Measurements from ENCODE around the gene TMEM9.
A peak's percentile ranks its signal among the peaks of the same experiment; 100 is the strongest.

Gene TMEM9

DNA sequence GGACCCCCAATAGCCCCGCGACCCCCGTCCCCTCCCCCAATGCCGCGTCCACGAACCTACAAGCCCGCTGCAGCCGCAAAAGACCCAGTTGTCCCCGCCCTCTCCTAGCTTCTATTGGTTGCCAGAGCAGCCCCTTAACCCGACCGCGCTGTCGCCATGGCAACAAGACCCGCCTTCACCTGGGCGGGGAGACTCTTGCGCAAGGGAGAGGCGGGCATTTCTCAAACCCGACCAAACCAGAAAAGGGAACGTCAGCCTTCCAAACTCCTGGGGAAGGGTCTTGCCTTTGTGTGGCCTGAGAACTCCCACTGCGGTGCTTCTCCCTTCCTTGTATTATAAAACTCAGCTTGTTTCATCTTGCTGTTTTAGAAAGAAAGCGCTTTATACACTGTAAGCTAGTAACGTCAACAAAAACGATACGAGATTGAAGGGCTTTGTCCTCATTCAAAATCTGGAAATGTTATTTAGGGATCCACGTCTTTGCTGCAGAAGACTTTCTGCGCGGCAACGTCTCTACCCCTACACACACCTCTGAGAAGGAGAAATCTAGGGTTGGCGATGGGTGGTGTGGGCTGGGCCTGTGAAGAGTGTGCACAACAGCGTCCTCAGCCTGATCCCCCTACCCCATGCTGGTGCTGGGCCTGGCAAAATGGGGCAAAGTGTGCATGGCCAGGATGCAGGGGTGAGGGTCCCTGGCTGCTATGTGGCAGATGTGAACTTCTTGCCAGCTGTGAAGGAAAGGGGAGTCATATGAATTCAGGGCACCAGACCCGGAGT, at the start of gene TMEM9:
TMEM9 (minus strand) TSS at position 86 of the 777 bp plus-strand sequence. CDS start 551 bp downstream, outside the sequence.
- peak; percentile 96 to 97 for DNase-seq

DNA sequence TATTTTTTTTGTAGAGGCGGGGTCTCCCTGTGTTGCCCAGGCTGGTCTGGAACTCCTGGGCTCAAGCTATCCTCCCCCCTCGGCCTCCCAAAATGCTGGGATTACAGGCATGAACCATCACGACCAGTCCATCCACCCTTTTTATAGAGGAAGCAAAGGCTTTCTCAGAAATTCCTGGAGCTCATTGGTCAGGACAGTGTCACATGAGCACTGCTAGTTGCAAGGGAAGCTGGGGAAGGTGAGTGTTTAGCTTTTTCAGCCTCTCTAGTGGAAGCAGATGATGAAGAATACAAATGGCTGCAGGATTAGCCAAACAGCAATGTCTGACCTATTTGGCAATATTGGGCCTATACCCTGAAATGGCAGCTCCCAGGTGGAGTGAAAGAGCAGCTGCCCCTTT, 44.3 kb upstream of the TMEM9 start:
- no peak for DNase-seq

DNA sequence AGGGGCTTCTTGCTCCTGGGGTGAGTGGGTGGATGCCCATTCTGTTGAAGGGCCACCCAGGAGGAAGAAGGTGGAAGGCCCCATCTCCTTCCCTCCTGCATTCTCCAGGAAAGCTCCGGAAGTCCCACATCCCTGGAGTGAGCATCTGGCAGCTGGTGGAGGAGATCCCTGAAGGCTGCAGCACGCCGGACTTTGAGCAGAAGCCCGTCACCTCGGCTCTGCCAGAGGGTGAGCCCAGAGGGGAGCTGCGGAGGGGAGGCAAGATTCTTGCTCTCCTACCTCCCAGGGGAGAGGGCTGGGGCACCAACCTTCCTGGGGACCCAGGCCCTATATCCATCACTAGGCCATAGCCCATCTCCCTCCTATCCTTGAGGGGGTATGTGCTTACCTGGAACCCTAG, 39.8 kb upstream of the TMEM9 start:
- DNase-seq: no peak

DNA sequence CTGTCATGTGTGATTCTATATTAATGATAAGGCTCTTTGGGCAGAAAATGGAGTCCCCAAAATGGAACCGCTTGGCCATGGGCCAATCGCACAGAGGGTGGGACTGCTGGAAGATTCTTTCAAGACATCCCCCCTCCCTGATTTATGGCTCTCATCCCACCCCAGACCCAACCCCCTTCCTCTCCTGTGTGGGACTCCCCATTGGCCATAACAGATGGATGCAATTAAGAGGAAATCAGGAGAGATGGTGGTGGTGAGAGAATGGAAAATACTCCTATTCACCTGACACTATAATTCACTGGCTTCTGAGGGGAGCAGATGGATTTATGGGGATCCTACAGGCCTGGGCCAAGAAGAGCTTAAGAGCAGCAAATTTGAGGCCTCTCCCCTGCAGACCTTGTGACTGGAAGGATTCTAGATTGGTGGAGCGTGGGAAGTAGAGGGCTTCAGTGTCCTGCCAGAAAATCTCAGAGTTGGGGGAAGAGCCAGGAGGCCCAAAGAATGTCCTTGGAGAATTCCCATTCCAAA, 38.1 kb upstream of the TMEM9 start:
- DNase-seq: no peak

DNA sequence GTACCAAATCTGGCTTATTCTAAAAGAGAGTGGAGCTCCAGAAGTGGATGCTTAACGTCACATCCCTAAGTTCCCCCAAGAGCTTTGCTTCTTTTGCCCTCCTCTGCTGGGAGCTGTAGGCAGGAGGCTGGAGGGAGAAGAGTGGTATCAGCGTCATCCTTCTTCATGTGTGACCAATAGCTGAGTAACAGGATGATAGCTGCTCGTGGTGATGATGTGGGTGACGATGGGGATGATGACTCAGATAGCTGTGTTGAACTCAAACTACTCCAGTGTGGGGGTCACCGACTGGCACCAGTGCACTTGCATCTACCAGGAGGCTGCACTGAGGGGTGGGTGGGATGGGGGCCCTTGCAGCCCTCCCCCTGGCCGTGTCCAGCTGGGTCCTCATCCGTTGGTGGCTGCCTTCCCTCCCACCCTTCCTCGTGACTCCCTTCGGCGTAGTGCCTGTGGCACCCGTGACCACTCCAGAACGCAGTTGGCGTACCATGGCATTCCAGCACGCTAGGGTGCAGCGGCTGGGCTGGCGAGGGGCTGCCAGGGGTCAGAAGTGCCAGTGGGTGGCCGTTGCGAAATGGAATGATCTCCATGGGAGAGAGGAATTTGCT, 37.5 kb upstream of the TMEM9 start:
- no peak for DNase-seq

DNA sequence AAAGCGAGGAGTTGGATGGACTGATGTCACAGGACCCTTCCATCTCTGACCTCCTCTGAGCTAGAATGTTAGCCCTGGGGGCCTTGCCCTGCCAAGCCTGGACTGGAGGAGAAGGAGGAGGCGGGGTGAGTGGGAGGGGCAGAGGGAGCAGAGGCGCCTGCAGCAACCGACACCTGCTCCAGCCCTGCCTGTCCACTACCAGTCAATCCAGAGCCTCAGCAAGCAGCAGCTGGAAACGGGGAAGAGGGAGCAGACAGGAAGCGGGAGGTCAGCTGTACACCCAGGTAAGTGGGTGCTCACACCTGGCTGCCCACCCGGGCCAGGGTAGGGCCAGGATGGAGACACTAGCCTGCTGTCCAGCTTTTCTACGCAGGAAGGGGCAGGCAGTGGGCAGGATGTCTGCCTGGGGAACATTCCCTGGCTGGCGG, 36.4 kb upstream of the TMEM9 start, which contains the start of gene IGFN1:
IGFN1 (plus strand) TSS at position 201 of the 428 bp plus-strand sequence. CDS start 2,470 bp downstream, outside the sequence.
- DNase-seq: no peak

DNA sequence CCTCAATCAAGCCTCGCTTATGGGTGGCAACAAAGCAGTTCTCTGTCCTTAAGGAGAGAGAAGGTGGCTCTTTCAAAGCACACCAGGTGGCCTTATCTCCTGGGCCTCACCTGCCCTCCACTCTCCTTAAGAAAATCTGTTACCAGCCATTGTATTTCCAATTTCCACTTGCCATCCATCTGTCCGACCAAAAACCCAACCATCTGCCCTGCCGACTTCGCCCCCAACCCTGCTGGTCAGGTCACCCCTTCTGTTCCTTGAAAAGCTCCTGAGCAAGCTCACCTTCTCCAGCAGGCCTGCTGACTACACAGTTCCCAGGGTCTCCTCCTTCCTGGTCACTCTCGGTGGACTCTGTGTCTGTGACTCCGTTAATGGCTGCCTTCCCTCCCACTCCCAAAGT, 35.7 kb upstream of the TMEM9 start:
- DNase-seq: no peak

DNA sequence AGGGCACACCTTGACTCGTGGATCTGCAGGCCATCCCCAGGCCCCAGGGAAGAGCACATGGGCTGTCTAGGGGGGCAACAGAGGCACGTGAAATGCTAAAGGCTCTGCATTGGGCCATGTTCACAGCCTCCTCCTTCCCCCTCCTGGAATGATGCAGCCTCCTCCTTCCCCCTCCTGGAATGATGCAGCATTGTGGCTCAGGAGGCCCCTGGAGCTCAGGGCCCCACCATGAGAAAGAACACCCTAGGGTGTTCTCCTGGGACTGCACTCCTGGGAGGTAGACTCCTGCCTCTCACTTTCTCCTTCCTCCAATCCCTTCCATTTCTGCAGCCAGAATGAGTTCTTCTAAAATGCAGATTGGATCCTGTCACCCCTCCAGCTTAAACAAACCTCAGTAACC, 34.8 kb upstream of the TMEM9 start:
- no peak for DNase-seq

DNA sequence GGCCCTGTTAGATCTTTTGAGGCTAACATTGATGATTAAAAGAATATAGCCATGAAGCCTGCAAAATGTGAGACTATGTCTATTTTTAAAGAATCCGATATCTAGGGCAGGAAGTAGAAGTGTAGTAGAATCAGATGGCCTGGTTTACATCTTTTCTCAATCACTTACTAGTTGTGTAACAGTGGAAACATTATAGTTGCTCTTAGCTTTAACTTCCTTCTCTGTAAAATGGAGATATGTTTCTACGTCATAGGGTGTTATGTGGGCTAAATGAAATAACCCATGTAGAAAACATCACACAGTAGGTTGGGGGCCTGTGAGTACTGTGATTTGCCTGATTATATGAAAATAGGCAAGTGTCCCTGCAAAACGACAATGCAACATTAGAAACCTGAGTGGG, 31.9 kb upstream of the TMEM9 start:
- no peak for DNase-seq

DNA sequence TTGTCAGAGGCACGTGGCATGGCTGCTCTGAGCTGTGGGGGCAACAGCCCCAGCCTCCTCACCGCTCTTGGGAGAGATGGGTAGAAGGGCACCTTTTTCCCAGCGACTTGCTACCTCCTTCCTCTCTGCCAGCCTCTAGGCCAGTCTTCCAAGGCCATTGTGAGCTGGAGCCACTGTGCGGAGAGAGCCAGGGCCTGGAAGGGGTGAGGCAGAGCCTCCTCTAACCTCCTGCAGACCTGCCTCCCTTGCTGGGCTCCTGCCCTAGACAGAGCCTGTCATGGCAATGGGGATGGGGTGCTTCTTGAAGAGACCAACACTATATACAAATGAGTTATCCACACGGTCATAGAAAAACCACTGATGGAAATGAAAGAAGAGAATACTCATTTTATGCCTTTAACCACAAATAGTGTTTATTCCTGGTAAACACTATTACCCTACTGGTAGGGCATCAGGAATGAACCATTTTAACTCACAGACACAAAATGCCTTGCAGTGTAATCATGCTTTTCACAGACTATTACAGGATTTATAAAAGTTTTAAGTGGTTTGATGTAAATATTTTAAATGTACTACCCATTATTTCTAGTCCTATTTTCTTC, 31.4 kb upstream of the TMEM9 start:
- DNase-seq: no peak

DNA sequence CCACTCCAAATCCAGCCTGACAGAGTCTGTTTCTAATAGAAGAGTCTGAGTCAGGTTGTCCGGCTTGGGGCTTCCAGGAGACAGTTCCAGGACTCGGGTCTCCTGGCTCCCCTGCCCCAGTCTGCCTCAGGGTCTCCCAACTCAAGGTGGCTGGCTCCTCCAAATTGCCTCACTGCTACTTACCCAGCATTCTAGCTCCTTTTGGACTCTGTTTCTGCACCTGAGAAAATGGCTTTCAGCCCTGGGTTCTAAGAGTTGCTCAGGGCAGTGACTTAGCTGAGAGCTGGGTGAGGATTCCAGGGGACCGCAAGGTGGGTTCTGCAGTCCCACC, 30.8 kb upstream of the TMEM9 start:
- no peak for DNase-seq

DNA sequence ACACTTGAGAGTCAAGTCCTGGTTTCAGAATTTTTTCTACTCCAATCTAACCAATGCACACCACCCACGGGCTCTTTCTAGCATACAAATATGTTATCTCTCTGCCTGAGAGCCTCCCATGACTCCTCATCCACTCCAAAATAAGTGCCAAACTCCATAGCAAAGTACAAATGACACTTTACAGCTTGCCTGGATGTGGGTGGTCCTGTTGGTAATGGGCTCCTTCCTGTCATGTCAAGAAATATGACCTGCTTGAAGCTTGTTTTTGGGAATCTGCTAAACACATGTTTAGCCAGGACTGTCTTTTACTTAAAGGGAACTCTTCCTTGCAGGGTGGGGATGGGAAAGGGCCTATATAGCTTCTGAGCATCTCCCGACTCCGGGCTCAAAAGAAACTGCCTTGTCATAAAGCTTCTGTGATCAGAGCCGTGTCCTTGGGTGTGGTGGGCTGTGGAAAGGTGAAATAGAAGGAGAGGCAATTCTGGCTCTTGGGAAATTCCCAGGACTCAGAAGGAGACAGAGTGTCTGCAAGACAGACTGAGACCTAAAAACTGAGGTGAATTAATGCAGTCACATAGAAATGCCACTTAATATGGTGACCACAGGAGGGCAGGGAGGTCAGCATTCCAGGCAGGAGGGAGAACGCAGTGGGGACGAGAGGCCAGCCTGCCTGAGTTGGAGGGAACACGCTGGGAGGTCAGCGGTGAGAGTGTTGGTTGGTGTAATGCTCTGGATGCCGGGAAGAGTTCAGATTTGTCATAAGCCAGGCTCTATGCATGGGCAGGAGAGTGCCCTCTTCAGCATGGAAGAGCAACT, 30.2 kb upstream of the TMEM9 start:
- DNase-seq: no peak

DNA sequence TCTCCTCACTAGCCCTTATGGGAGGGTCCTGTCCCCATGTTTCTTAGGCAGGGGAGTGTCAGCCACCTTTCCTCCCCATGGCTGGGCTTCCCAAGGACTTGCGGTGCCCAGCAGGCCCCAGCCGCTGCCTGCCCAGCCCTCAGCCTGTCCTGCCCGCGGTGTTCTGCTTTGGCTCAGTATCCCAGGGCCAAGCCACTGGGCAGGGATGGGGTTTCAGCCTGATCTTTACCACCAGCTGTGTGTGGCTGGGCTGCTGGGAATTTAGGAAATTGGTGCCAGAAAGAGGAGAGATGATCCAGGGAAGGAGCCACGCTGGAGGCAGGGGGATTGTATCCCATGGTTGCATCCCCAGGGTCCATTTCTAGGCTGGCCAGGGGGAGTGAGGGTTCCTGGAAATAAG, 29.5 kb upstream of the TMEM9 start:
- no peak for DNase-seq

DNA sequence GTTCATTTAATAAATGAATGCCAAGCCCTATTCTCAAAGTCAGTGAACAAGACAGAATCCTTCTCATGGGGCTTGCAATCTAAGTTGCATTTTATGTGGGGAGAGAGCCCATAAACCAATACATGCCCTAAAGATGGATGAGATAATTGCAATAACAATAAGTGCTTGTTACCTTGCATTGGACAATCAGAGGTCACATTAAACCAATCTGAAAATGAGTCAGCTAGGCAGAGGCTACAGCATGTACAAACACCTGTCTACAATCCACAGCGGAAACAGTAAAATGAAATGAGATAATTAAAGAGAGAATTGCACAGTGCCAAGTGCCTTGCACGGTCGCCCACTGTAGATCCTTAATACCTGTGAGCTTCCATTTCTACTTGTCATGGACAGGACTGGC, 28.9 kb upstream of the TMEM9 start:
- no peak for DNase-seq

DNA sequence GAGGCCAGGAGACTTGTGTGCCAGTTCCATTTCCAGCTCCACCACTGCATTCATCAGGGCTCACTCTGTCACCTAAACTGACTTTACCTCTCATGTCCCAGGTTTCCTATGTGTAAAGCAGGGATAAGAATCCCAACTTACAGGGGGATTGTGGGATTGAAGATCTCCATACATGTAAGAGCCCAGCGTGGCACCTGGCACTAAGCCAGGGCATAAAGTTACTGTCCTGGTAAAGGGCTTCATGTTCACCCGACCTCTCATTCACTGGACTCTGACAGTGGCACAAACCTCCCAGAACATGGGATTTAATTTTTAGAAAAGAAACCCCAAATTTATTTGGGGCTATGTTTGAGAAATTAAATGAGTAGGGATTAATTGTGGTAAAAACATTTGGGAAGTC, 27.5 kb upstream of the TMEM9 start:
- DNase-seq: no peak

DNA sequence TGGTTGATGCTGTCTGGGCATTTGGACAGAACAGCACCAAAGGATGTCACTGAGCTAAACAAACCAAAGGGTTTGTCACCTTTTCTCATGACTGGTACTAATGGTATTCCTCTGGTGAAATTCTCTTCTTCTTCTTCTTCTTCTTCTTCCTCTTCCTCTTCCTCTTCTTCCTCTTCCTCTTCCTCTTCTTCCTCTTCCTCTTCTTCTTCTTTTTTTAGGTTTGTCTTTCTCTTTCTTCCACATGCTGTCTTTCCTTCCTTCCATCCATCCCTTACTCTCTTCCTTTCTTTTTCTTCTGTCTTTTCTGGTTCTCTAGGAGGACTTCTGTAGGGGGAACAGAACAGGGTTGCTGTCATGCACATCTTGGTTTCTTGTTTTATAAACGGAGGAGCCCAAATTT, 27.0 kb upstream of the TMEM9 start:
- no peak for DNase-seq

DNA sequence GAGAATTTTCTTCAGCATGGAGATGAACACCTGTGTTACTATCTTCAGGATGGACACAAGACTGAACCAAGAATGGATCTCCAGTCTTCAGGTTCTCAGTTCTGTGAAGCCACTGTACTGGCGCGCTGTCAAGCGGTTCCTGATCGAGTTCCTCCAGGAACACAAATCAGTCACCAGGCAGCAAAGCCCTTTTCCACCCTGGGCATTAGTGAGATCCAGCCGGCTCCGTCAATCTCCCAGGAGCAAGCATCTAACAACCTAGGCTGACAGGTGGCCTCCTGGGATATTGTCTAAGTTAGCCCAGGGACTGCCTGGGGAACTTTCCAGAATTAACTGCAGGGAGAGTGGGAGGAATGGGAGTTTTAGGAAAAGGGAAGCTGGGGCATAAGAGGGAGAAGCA, 26.6 kb upstream of the TMEM9 start:
- no peak for DNase-seq

DNA sequence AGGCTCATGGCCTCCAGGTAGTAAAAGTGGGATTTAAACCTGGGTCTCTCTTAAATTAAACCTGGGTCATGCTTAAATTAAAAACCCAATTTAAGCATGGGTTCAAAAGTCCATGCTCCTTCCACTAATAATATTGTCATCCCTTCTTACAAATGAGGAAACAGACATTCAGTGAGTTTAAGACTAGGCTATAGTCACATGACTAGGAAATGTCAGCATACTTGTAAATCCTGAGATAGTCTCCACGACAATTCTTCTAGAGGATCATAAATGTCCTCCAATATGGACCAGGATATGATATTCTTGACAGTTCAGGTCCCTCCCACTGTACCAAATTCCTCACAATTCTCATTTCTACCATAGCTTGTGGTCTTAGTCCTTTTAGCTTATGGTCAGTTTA, 25.9 kb upstream of the TMEM9 start:
- no peak for DNase-seq

DNA sequence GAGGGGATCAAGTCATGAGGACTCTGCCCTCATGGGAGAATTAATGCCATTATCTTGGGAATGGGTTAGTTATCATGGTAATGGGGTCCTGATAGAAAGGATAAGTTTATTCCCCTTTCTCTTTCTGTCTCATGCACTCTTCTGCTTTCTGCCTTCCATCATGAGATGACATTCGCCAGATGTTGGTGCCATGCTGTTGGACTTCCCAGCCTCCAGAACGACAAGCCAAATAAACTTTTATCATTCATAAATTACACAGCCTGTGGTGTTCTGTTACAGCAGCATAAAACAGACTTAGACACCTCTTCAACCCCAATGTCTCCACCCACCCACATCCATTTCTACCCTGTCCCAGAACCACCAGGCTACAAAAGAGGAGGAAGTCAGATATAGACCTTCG, 24.4 kb upstream of the TMEM9 start:
- no peak for DNase-seq

DNA sequence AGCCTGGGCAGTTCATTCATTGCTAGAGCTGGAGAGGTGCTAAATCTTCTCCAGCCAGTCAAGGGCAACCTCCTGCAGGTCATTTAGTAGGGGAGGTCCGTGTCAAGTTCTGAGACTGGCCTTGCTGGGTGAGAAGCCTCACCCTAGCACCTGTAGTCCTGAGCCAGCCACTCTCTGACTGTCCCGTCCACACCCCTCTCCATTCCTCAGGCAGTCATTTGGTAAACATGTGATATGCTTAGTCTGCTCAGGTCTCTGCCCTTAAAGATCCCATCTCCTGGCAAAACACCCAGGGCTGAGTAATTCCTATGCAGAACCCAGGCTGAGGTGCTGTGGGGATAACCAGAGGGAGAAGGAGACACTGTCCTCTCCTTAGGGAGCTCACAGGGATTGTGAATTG, 22.7 kb upstream of the TMEM9 start:
- no peak for DNase-seq

DNA sequence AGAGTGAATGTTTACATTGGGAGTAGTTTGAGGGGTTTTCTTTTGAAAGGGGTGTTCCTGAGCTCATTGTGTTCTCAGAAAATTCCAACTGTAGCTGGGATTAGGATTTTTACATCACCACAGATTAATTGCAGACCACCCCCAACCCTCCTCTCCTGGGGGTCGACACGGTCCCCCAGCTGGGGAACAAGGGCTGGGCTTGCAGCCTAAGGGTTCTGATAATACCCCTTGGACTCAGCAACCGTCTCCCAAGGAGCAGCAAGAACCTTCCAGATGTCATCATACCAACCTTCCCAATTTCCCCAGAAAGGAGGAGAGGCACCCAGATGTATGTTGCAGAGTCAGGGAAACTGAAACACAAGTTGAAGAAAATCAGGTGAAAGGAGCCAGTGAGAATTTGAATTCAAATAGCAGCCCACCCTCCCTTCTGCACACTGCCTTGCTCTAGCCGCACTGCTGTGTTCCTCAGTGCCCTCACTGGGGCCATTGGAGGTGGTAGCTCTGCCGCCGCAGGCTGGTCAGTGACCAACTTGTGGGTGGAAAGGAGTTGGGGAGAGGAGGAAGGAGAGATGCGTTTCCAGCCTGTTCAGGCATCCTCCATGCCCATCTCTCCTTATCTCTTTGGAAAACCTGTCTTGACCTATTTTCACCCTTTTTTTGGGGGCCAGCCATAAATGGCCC, 21.7 kb upstream of the TMEM9 start:
- no peak for DNase-seq

DNA sequence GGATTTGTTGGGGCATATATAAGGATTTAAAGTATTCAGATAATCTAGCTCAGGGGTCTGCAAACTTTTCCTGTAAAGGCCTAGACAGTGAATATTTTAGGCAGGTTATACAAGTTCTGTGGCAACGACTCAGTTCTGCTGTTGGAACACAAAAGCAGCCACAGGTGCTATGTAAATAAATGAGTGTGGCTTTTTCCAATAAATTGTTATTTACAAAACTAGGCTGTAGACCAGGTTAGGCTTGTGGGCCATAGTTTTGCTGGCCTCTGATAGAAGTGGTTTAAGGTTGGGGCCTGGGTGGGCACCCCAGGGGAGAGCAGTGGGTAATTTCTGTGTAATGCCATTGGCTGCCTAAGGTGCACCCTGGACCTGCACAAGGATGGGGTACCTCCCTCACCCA, 19.5 kb upstream of the TMEM9 start:
- DNase-seq: no peak

Data from CD4-positive, alpha-beta T cell treated with Interleukin-1 beta for 1 hour (primary cell).